ENCODE measurements around the gene CSH1. TPM values are rescaled to one million over a fixed set of nuclear protein-coding genes. Genes with fewer than 3 reads are reported as not detected.

CSH1 gene
- polyA plus RNA-seq, 1 donor: 0.30 TPM

DNA sequence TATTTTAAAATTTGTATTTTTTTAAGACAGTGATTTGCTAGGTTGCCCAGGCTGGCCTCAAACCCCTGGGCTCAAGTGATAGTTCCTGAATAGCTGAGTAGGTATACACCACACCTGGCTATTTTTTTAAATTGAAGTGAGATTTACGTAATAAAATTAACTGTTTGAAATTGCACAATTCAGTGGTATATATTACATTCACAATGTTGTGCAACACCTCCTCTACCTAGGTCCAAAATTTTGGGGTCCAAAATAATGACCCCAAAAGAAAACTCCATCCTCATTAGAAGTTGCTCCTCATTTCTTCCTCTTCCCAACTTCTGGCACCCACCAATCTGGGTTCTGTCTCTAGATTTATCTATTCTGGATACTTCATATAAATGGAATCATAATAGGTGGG lies 50.9 kb downstream of the CSH1 start:
- H3K4me3 ChIP-seq (ENCODE audit: low read length): no peak overlapping the region
- no CpG with 5 or more reads among the region's 1 CpG for WGBS (ENCODE audit: insufficient coverage, low lambda C conversion rate)
- DNase-seq: no peak
- H3K4me1 ChIP-seq (ENCODE audit: control insufficient read depth, insufficient read depth, low read length): peaks cover 14% of the 10 kb centered on the region
- no peak overlapping the region for H3K27ac ChIP-seq (ENCODE audit: low read length)
- no peaks in the 10 kb centered on the region for H3K27me3 ChIP-seq (ENCODE audit: control insufficient read depth, insufficient read depth, low read length)
- peaks cover 16% of the 10 kb centered on the region for H3K9me3 ChIP-seq (ENCODE audit: control insufficient read depth, low read depth, low read length)
- no peaks in the 10 kb centered on the region for H3K36me3 ChIP-seq (ENCODE audit: control insufficient read depth, insufficient read depth, low read length)

Other genes starting within 250 kb of the CSH1 start
- gene LIMD2, start 196.4 kb downstream of the CSH1 start, polyA plus RNA-seq: 19.4 TPM
- gene STRADA, start 154.8 kb downstream of the CSH1 start, polyA plus RNA-seq: 43.3 TPM
- 104 TPM for gene CCDC47, start 123.0 kb downstream of the CSH1 start, polyA plus RNA-seq
- gene DDX42, start 122.4 kb downstream of the CSH1 start, polyA plus RNA-seq: 136 TPM
- gene PSMC5, start 69.1 kb downstream of the CSH1 start, polyA plus RNA-seq: 106 TPM
- gene FTSJ3, start 68.9 kb downstream of the CSH1 start, polyA plus RNA-seq: 49.6 TPM
- 63.6 TPM for gene SMARCD2, start 53.9 kb downstream of the CSH1 start, polyA plus RNA-seq
- 0.06 TPM for gene CSH2, start 22.9 kb downstream of the CSH1 start, polyA plus RNA-seq
- gene GH2, start 14.6 kb downstream of the CSH1 start, polyA plus RNA-seq: not detected
- gene CSHL1, start 14.7 kb upstream of the CSH1 start, polyA plus RNA-seq: not detected
- gene GH1, start 22.3 kb upstream of the CSH1 start, polyA plus RNA-seq: not detected
- 1.2 TPM for gene CD79B, start 35.8 kb upstream of the CSH1 start, polyA plus RNA-seq
- 0.22 TPM for gene SCN4A, start 76.3 kb upstream of the CSH1 start, polyA plus RNA-seq
- gene PRR29, start 101.8 kb upstream of the CSH1 start, polyA plus RNA-seq: 1.2 TPM
- 15.1 TPM for gene ICAM2, start 124.1 kb upstream of the CSH1 start, polyA plus RNA-seq
- gene ERN1, start 233.6 kb upstream of the CSH1 start, polyA plus RNA-seq: 10.3 TPM

All from large intestine (tissue), 3 donors.